ENCODE data around the gene TUBG2.
"Not testable (repeated sequence)": the region's sequence is repeated elsewhere in the genome, so short reads cannot be mapped to it uniquely, and the experiment has no call there.

Gene TUBG2

GRCh38 chr17:42657824-42658588 lies 1.1 kb upstream of the TUBG2 start:
- H3K27ac ChIP-seq (ENCODE audit: low read depth, low read length), result no peak overlapping the region
- peaks cover 24% of the 10 kb centered on the region for H3K4me1 ChIP-seq (ENCODE audit: control insufficient read depth, insufficient read depth, low read length, unreplicated experiment)
- no peak overlapping the region for H2AFZ ChIP-seq (ENCODE audit: low read length, unreplicated experiment)

GRCh38 chr17:42659932-42660274 lies 819 bp downstream of the TUBG2 start:
- Histone ChIP-seq H3K4me3 (ENCODE audit: low read depth, low read length) (peak overlapping the region; percentile 98), H3K4me1 (ENCODE audit: control insufficient read depth, insufficient read depth, low read length, unreplicated experiment) (peaks cover 24% of the 10 kb centered on the region), H3K27ac (ENCODE audit: low read depth, low read length) (peak overlapping the region; percentile 59; the same call in 1 of the 2 replicates)
- not testable (repeated sequence) for H3K36me3 ChIP-seq (ENCODE audit: insufficient read depth, low read length); H3K27me3 ChIP-seq (ENCODE audit: insufficient read depth, low read length); H2AFZ ChIP-seq (ENCODE audit: low read length, unreplicated experiment); H3K79me2 ChIP-seq (ENCODE audit: control insufficient read depth, insufficient read depth, low read length, unreplicated experiment)

More at GRCh38 chr17:42657824-42658588, 1.1 kb upstream of the TUBG2 start:
- no peaks in the 10 kb centered on the region for H3K27me3 ChIP-seq (ENCODE audit: insufficient read depth, low read length)
- peaks cover 10% of the 10 kb centered on the region for H3K36me3 ChIP-seq (ENCODE audit: insufficient read depth, low read length)
- H3K79me2 ChIP-seq (ENCODE audit: control insufficient read depth, insufficient read depth, low read length, unreplicated experiment), result peaks cover 5% of the 10 kb centered on the region
- H3K4me3 ChIP-seq (ENCODE audit: low read depth, low read length), result no peak overlapping the region

- peaks cover 5% of the 10 kb centered on the region for H3K79me2 ChIP-seq (ENCODE audit: control insufficient read depth, insufficient read depth, low read length, unreplicated experiment)
- no peaks in the 10 kb centered on the region for H3K27me3 ChIP-seq (ENCODE audit: insufficient read depth, low read length)
- H3K27ac ChIP-seq (ENCODE audit: low read depth, low read length), result peak overlapping the region; percentile 59
- H3K4me3 ChIP-seq (ENCODE audit: low read depth, low read length), result peak overlapping the region; percentile 58
- no peak overlapping the region for H2AFZ ChIP-seq (ENCODE audit: low read length, unreplicated experiment)
- H3K4me1 ChIP-seq (ENCODE audit: control insufficient read depth, insufficient read depth, low read length, unreplicated experiment), result peaks cover 17% of the 10 kb centered on the region
- peaks cover 10% of the 10 kb centered on the region for H3K36me3 ChIP-seq (ENCODE audit: insufficient read depth, low read length)
Measured at GRCh38 chr17:42660692-42661345, 1.7 kb downstream of the TUBG2 start.

- Histone ChIP-seq H3K79me2 (ENCODE audit: control insufficient read depth, insufficient read depth, low read length, unreplicated experiment) (no peaks in the 10 kb centered on the region), H2AFZ (ENCODE audit: low read length, unreplicated experiment) (no peak overlapping the region), H3K27me3 (ENCODE audit: insufficient read depth, low read length) (no peaks in the 10 kb centered on the region), H3K36me3 (ENCODE audit: insufficient read depth, low read length) (peaks cover 20% of the 10 kb centered on the region), H3K27ac (ENCODE audit: low read depth, low read length) (no peak overlapping the region), H3K4me3 (ENCODE audit: low read depth, low read length) (no peak overlapping the region), H3K4me1 (ENCODE audit: control insufficient read depth, insufficient read depth, low read length, unreplicated experiment) (peaks cover 35% of the 10 kb centered on the region)
Measured at GRCh38 chr17:42665581-42666001, 6.5 kb downstream of the TUBG2 start.

GRCh38 chr17:42666126-42666525 lies 7.0 kb downstream of the TUBG2 start:
- H3K27me3 ChIP-seq (ENCODE audit: insufficient read depth, low read length); H2AFZ ChIP-seq (ENCODE audit: low read length, unreplicated experiment); H3K79me2 ChIP-seq (ENCODE audit: control insufficient read depth, insufficient read depth, low read length, unreplicated experiment); H3K27ac ChIP-seq (ENCODE audit: low read depth, low read length); H3K4me3 ChIP-seq (ENCODE audit: low read depth, low read length): not testable (repeated sequence)
- peaks cover 20% of the 10 kb centered on the region for H3K36me3 ChIP-seq (ENCODE audit: insufficient read depth, low read length)
- H3K4me1 ChIP-seq (ENCODE audit: control insufficient read depth, insufficient read depth, low read length, unreplicated experiment), result peaks cover 30% of the 10 kb centered on the region

GRCh38 chr17:42667088-42667951 lies 8.2 kb downstream of the TUBG2 start:
- peaks cover 26% of the 10 kb centered on the region for H3K4me1 ChIP-seq (ENCODE audit: control insufficient read depth, insufficient read depth, low read length, unreplicated experiment)
- no peaks in the 10 kb centered on the region for H3K79me2 ChIP-seq (ENCODE audit: control insufficient read depth, insufficient read depth, low read length, unreplicated experiment)
- H2AFZ ChIP-seq (ENCODE audit: low read length, unreplicated experiment), result no peak overlapping the region
- no peaks in the 10 kb centered on the region for H3K27me3 ChIP-seq (ENCODE audit: insufficient read depth, low read length)
- H3K27ac ChIP-seq (ENCODE audit: low read depth, low read length), result peak overlapping the region; percentile 49
- no peak overlapping the region for H3K4me3 ChIP-seq (ENCODE audit: low read depth, low read length)
- peaks cover 11% of the 10 kb centered on the region; the same call in 1 of the 2 replicates for H3K36me3 ChIP-seq (ENCODE audit: insufficient read depth, low read length)

GRCh38 chr17:42669705-42669976 lies 10.6 kb downstream of the TUBG2 start:
- peaks cover 38% of the 10 kb centered on the region for H3K4me1 ChIP-seq (ENCODE audit: control insufficient read depth, insufficient read depth, low read length, unreplicated experiment)
- H3K27me3 ChIP-seq (ENCODE audit: insufficient read depth, low read length), result no peaks in the 10 kb centered on the region
- peaks cover 3% of the 10 kb centered on the region for H3K79me2 ChIP-seq (ENCODE audit: control insufficient read depth, insufficient read depth, low read length, unreplicated experiment)
- H3K27ac ChIP-seq (ENCODE audit: low read depth, low read length), result no peak overlapping the region
- H3K4me3 ChIP-seq (ENCODE audit: low read depth, low read length), result no peak overlapping the region
- H2AFZ ChIP-seq (ENCODE audit: low read length, unreplicated experiment), result no peak overlapping the region
- peaks cover 14% of the 10 kb centered on the region; the same call in 1 of the 2 replicates for H3K36me3 ChIP-seq (ENCODE audit: insufficient read depth, low read length)

GRCh38 chr17:42669977-42670788 lies 11.1 kb downstream of the TUBG2 start:
- Histone ChIP-seq H3K36me3 (ENCODE audit: insufficient read depth, low read length) (peaks cover 14% of the 10 kb centered on the region; the same call in 1 of the 2 replicates), H3K27ac (ENCODE audit: low read depth, low read length) (no peak overlapping the region), H3K27me3 (ENCODE audit: insufficient read depth, low read length) (no peaks in the 10 kb centered on the region), H2AFZ (ENCODE audit: low read length, unreplicated experiment) (no peak overlapping the region), H3K4me1 (ENCODE audit: control insufficient read depth, insufficient read depth, low read length, unreplicated experiment) (peaks cover 42% of the 10 kb centered on the region), H3K4me3 (ENCODE audit: low read depth, low read length) (no peak overlapping the region), H3K79me2 (ENCODE audit: control insufficient read depth, insufficient read depth, low read length, unreplicated experiment) (peaks cover 8% of the 10 kb centered on the region)

- Histone ChIP-seq H3K79me2 (ENCODE audit: control insufficient read depth, insufficient read depth, low read length, unreplicated experiment) (peaks cover 16% of the 10 kb centered on the region), H3K36me3 (ENCODE audit: insufficient read depth, low read length) (peaks cover 14% of the 10 kb centered on the region; the same call in 1 of the 2 replicates), H2AFZ (ENCODE audit: low read length, unreplicated experiment) (no peak overlapping the region), H3K4me3 (ENCODE audit: low read depth, low read length) (no peak overlapping the region), H3K4me1 (ENCODE audit: control insufficient read depth, insufficient read depth, low read length, unreplicated experiment) (peaks cover 44% of the 10 kb centered on the region), H3K27ac (ENCODE audit: low read depth, low read length) (no peak overlapping the region), H3K27me3 (ENCODE audit: insufficient read depth, low read length) (no peaks in the 10 kb centered on the region)
Measured at GRCh38 chr17:42670789-42671657, 11.9 kb downstream of the TUBG2 start.

Measured in ACC112 (cell line).